HepG2 (cell line): Measurements from ENCODE around the gene TAF13. TPM values are rescaled to one million over a fixed set of nuclear protein-coding genes. Genes with fewer than 3 reads are reported as not detected.

Experiments
- ATAC-seq: fragments of 200-7000 bp; cut with Tn5 transposase; 3 replicates; pipeline ENCODE4 v1.9.1; 2020; ENCODE audit warnings: mild to moderate bottlenecking, moderate library complexity
- BruUV-seq: library from RNA; stranded (reverse); fragments of 400-500 nt; replicated peaks from 2 replicates; lab custom pipeline; 2021; lab: Mats Ljungman, UMichigan
- CTCF ChIA-PET: fragments of 300-600 bp; formaldehyde crosslinking; extraction: SDS; loops from one replicate; lab custom pipeline; 2021; ENCODE audit warnings: low total read pairs, inconsistent platforms, low intra/inter-chr PET ratio; lab: Yijun Ruan, JAX
- POLR2A ChIA-PET: fragments of 350-600 bp; sonication (Branson Sonifier 250); formaldehyde crosslinking; loops from one replicate; lab custom pipeline; 2020; ENCODE audit warnings: antibody characterized with exemption, inconsistent platforms; lab: Yijun Ruan, JAX
- DNase-seq: peaks from one replicate; pipeline ENCODE4 v3.0.0-alpha.2; 2015; ENCODE audit warnings: low spot score
- FAIRE-seq: peaks from 3 replicates; lab custom pipeline; 2011; peaks lifted over from hg19 to GRCh38; lab: Jason Lieb, UNC
- H2AFZ ChIP-seq: one replicate; pipeline ENCODE4 v1.6.1; 2011; ENCODE audit warnings: low read length, inconsistent platforms
- H3K27ac ChIP-seq: fragments of 300-600 bp; 3 replicates; pipeline ENCODE4 v1.8.0; 2011; ENCODE audit warnings: mixed run types, mild to moderate bottlenecking, mixed read lengths, low read length, inconsistent platforms; ENCODE audit not compliant: insufficient read depth; ENCODE audit errors: extremely low read length
- H3K27me3 ChIP-seq, 2 experiments: fragments of 200-600 bp in 1 of 2; 2 replicates in 1 of 2; 3 replicates in 1 of 2; pipeline versions ENCODE4 v1.6.0 to v1.8.0; 2011; ENCODE audit warnings: low read length in 2 of 2, mild to moderate bottlenecking in 2 of 2, moderate library complexity in 2 of 2, inconsistent platforms in 1 of 2; ENCODE audit not compliant: insufficient read depth in 2 of 2, control insufficient read depth in 1 of 2
- H3K36me3 ChIP-seq, 2 experiments: fragments of 200-600 bp in 1 of 2; replicated peaks in 1 of 2; 2 replicates in 1 of 2; 3 replicates in 1 of 2; pipeline versions ENCODE4 v1.5.1 to v1.8.0; 2011; ENCODE audit warnings: low read length in 2 of 2, inconsistent platforms in 1 of 2; ENCODE audit not compliant: insufficient read depth in 2 of 2, control insufficient read depth in 1 of 2
- H3K4me1 ChIP-seq: 2 replicates; pipeline ENCODE4 v1.5.1; 2012; ENCODE audit warnings: low read length, inconsistent platforms; ENCODE audit not compliant: insufficient read depth
- H3K4me2 ChIP-seq: 2 replicates; pipeline ENCODE4 v1.6.0; 2011; ENCODE audit warnings: low read depth, low read length, inconsistent platforms
- H3K4me3 ChIP-seq, 3 experiments: fragments of 200-600 bp in 1 of 3; sonication (generic), shearing (Covaris generic) in 1 of 3; replicated peaks in 1 of 3; 2 replicates each; pipeline ENCODE4 v1.5.1; 2011 to 2016; ENCODE audit warnings: low read length in 3 of 3, inconsistent platforms in 2 of 3, low read depth in 2 of 3, mild to moderate bottlenecking in 2 of 3, control low read depth in 1 of 3, mixed read lengths in 1 of 3; ENCODE audit not compliant: insufficient read depth in 1 of 3
- H3K79me2 ChIP-seq: one replicate; pipeline ENCODE4 v1.6.1; 2011; ENCODE audit warnings: low read length, inconsistent platforms; ENCODE audit not compliant: insufficient read depth
- H3K9ac ChIP-seq: 2 replicates; pipeline ENCODE4 v1.6.0; 2011; ENCODE audit warnings: mild to moderate bottlenecking, low read depth, low read length, inconsistent platforms; ENCODE audit not compliant: insufficient read depth
- H3K9me3 ChIP-seq: 2 replicates; pipeline ENCODE4 v1.5.1; 2012; ENCODE audit warnings: mild to moderate bottlenecking, low read length
- H4K20me1 ChIP-seq: 2 replicates; pipeline ENCODE4 v1.6.0; 2011; ENCODE audit warnings: inconsistent platforms, mild to moderate bottlenecking, low read length, moderate library complexity; ENCODE audit not compliant: insufficient read depth
- ARID2 ChIP-seq: sonication (generic); formaldehyde crosslinking; IDR thresholded peaks from 2 replicates; pipeline ENCODE4 v1.8.1; 2022; ENCODE audit warnings: mild to moderate bottlenecking, missing genetic modification reagents, borderline replicate concordance
- FOXA1 ChIP-seq, 2 experiments: fragments of 450-650 bp in 1 of 2; sonication (generic) in 1 of 2; formaldehyde crosslinking in 1 of 2; IDR thresholded peaks; 2 replicates each; pipeline versions ENCODE4 v1.4.0 to v1.6.1; 2016 to 2020; ENCODE audit warnings: missing genetic modification reagents in 1 of 2
- FOXA3 ChIP-seq: IDR thresholded peaks from 2 replicates; pipeline ENCODE4 v1.6.1; 2016; ENCODE audit warnings: missing genetic modification reagents, missing compliant biosample characterization
- FOXP1 ChIP-seq, 2 experiments: fragments of 450-650 bp in 1 of 2; IDR thresholded peaks; 2 replicates each; pipeline ENCODE4 v1.6.1; 2017 to 2018; ENCODE audit warnings: antibody characterized with exemption in 1 of 2
- GRHL1 ChIP-seq: sonication (generic); formaldehyde crosslinking; conservative IDR thresholded peaks from 2 replicates; pipeline ENCODE4 v1.8.0; 2022; ENCODE audit warnings: missing genetic modification reagents
- HDAC2 ChIP-seq: sonication (generic); formaldehyde crosslinking; IDR thresholded peaks from 2 replicates; pipeline ENCODE4 v1.4.0; 2020; ENCODE audit warnings: missing genetic modification reagents
- PRMT3 ChIP-seq: sonication (generic); formaldehyde crosslinking; IDR thresholded peaks from 2 replicates; pipeline ENCODE4 v1.8.1; 2022; ENCODE audit warnings: low read depth, mild to moderate bottlenecking, moderate library complexity, missing genetic modification reagents, borderline replicate concordance
- SOX13 ChIP-seq, 3 experiments: fragments of 450-650 bp in 1 of 3; sonication (generic) in 1 of 3; formaldehyde crosslinking in 1 of 3; IDR thresholded peaks in 2 of 3; conservative IDR thresholded peaks in 1 of 3; 2 replicates each; pipeline versions ENCODE4 v1.5.0 to v1.6.1; 2016 to 2020; ENCODE audit warnings: antibody characterized with exemption in 1 of 3, mild to moderate bottlenecking in 1 of 3, missing compliant biosample characterization in 1 of 3, missing genetic modification reagents in 1 of 3, moderate library complexity in 1 of 3
- ZFP41 ChIP-seq: sonication (generic); formaldehyde crosslinking; IDR thresholded peaks from 2 replicates; pipeline ENCODE4 v1.4.0; 2020; ENCODE audit warnings: mild to moderate bottlenecking, missing genetic modification reagents, borderline replicate concordance
- ZNF629 ChIP-seq: sonication (generic); formaldehyde crosslinking; conservative IDR thresholded peaks from 2 replicates; pipeline ENCODE4 v1.5.0; 2020; ENCODE audit warnings: missing genetic modification reagents
- ZSCAN21 ChIP-seq: sonication (generic); formaldehyde crosslinking; IDR thresholded peaks from 2 replicates; pipeline ENCODE4 v1.8.0; 2022; ENCODE audit warnings: mild to moderate bottlenecking, missing genetic modification reagents, moderate library complexity, borderline replicate concordance
- ZXDC ChIP-seq: sonication (generic); formaldehyde crosslinking; IDR thresholded peaks from 2 replicates; pipeline ENCODE4 v1.5.0; 2020; ENCODE audit warnings: mild to moderate bottlenecking, missing genetic modification reagents
- WGBS: methylation state at CpG from one replicate; pipeline ENCODE4 v1.1.6; 2017; ENCODE audit warnings: low lambda C conversion rate; 5-methylcytosine and 5-hydroxymethylcytosine counted together
- in situ Hi-C: cut with HindIII; loops from 2 replicates; pipeline ENCODE4 v1.10.0; 2017; ENCODE audit warnings: low pct_unique_long_range_greater_than_20kb; ENCODE audit not compliant: extremely low pct_ligation_motif_present
- intact Hi-C: fragments of 100-400 bp; cut with micrococcal nuclease; formaldehyde crosslinking; loops from one replicate; pipeline ENCODE4 v1.10.0; 2022; ENCODE audit not compliant: unreplicated experiment
- polyA plus RNA-seq, 8 experiments: library from polyadenylated mRNA; depleted of rRNA in 3 of 8; stranded (reverse) in 7 of 8; unstranded in 1 of 8; fragments of >200 nt; fragmentation: Illumina TruSeq in 4 of 8; extraction: Trizol in 4 of 8; gene quantifications; 2 replicates each; pipeline versions ENCODE4 v1.2.1 to v1.2.3, GENCODE V29; 2011 to 2016; ENCODE audit warnings: low read depth in 4 of 8, missing spikeins in 1 of 8, mixed read lengths in 1 of 8; ENCODE audit not compliant: insufficient read depth in 1 of 8
- total RNA-seq, 5 experiments: library from RNA; depleted of rRNA; stranded (reverse); fragments of >200 nt; fragmentation: Illumina TruSeq; extraction: Trizol; gene quantifications; 2 replicates each; pipeline ENCODE4 v1.2.3, GENCODE V29; 2016; ENCODE audit warnings: low read depth in 1 of 5

The TAF13 gene
- total and polyA plus RNA-seq, 2 of the 13 experiments (the other 11 are each of a cell fraction or from before 2014, with no cell fraction given), result 11.5 to 36.3 TPM

GRCh38 chr1:109118089-109118488, 42.3 kb upstream of the TAF13 start (continued):
- TF ChIP-seq PRMT3 (CRISPR knock-in tag) (no peak), ZXDC (CRISPR knock-in tag) (no peak), ZFP41 (CRISPR knock-in tag) (no peak)
- TF ChIP-seq, all 625 proteins: peak for 0

GRCh38 chr1:109116286-109116685, 40.5 kb upstream of the TAF13 start:
- intact Hi-C loops, result loop anchor here (10.0 kb wide), 1 partner anchor 151 kb away; the partner anchor contains the start of gene CLCC1
- no peaks in the 10 kb centered on the region for H3K79me2 ChIP-seq
- CTCF ChIA-PET, result no interaction called here
- no peaks in the 10 kb centered on the region for H3K36me3 ChIP-seq
- WGBS, result 0% methylated on average over 1 of the region's 1 CpG
- no TSS peak for BruUV-seq
- H3K27ac ChIP-seq, result no peak overlapping the region
- peak overlapping the region; percentile 48 for H3K4me2 ChIP-seq
- no peak for TF ChIP-seq HDAC2
- TF ChIP-seq FOXA3, result peak; percentile 75
- no peak for TF ChIP-seq FOXP1 (IDR thresholded peaks at IDR 0.05)
- TF ChIP-seq FOXP1 (CRISPR knock-in tag; IDR thresholded peaks at IDR 0.05), result 0 out of 2 replicates have a peak, but pooled peaks have one; percentile 16
- no peak for TF ChIP-seq SOX13 (IDR thresholded peaks at IDR 0.05)
- peak in 1 of 2 experiments; percentile 25; a peak in 1 of 4 replicates for TF ChIP-seq SOX13 (CRISPR knock-in tag; conservative IDR thresholded peaks at IDR 0.05 in 1 of 2, IDR thresholded peaks at IDR 0.05 in 1 of 2)
- no peak for TF ChIP-seq FOXA1 (IDR thresholded peaks at IDR 0.05)
- peak; percentile 52; the same call in 1 of the 2 replicates for TF ChIP-seq FOXA1 (CRISPR knock-in tag; IDR thresholded peaks at IDR 0.05)
- no peak for TF ChIP-seq GRHL1 (CRISPR knock-in tag)
- TF ChIP-seq ARID2, result no peak
- TF ChIP-seq ZNF629, result peak; percentile 58; the same call in 1 of the 2 replicates
- no peak for TF ChIP-seq ZSCAN21 (CRISPR knock-in tag)
- DNase-seq, result peak; percentile 49
- no peak overlapping the region for H3K9ac ChIP-seq
- POLR2A ChIA-PET, result interaction anchor here (0.6 to 2.2 kb wide), 3 partner anchors 16 to 99 kb away, joined by 3 to 12 read pairs (median 3); no protein-coding TSS in a partner anchor
- peaks cover 43% of the 10 kb centered on the region for H3K4me1 ChIP-seq
- no peaks in the 10 kb centered on the region for H3K9me3 ChIP-seq
- H3K4me3 ChIP-seq, result no peak overlapping the region; a peak in 1 of 6 replicates
- no peak overlapping the region for H2AFZ ChIP-seq
- in situ Hi-C loops, result no loop called here
- H4K20me1 ChIP-seq, result no peaks in the 10 kb centered on the region
- ATAC-seq, result no peak
- peaks cover 2 to 20% of the 10 kb centered on the region in 2 experiments; a peak in 4 of 5 replicates for H3K27me3 ChIP-seq
- FAIRE-seq, result no peak
